Measurements from ENCODE around the gene IGFBP5. TPM values are rescaled to one million over a fixed set of nuclear protein-coding genes. Genes with fewer than 3 reads are reported as not detected.
A peak's percentile ranks its signal among the peaks of the same experiment; 100 is the strongest.

Gene IGFBP5
- total RNA-seq, 3 donors from 2014 or later = 161 to 1,107 (median 177) TPM

GRCh38 chr2:216685327-216685875 lies 9.9 kb downstream of the IGFBP5 start:
- H3K27me3 ChIP-seq = no peaks in the 10 kb centered on the region
- TF ChIP-seq POLR2AphosphoS5 (IDR thresholded peaks at IDR 0.05) (no peak), POLR2A (IDR thresholded peaks at IDR 0.05) (no peak), CTCF (IDR thresholded peaks at IDR 0.05) (no peak)
- DNase-seq (ENCODE audit: low spot score in 2 of 2) = no peak
- H3K27ac ChIP-seq = peak overlapping the region in 1 of 2 donors; percentile 25
- intact Hi-C loops (cut with DNase I; ENCODE audit: low total_unique reads) = no loop called here
- no peaks in the 10 kb centered on the region for H3K9me3 ChIP-seq
- peaks cover 0 to 6% of the 10 kb centered on the region in 2 donors for H3K4me1 ChIP-seq
- no peak overlapping the region for H3K4me3 ChIP-seq
- H3K36me3 ChIP-seq = no peaks in the 10 kb centered on the region

GRCh38 chr2:216683846-216684245 lies 11.5 kb downstream of the IGFBP5 start:
- Histone ChIP-seq H3K27ac (peak overlapping the region; percentile 66 to 79), H3K36me3 (no peaks in the 10 kb centered on the region), H3K4me1 (peaks cover 0 to 6% of the 10 kb centered on the region in 2 donors), H3K9me3 (no peaks in the 10 kb centered on the region), H3K27me3 (no peaks in the 10 kb centered on the region), H3K4me3 (no peak overlapping the region)
- intact Hi-C loops (cut with DNase I; ENCODE audit: low total_unique reads) = no loop called here
- TF ChIP-seq POLR2A (IDR thresholded peaks at IDR 0.05) (no peak), POLR2AphosphoS5 (IDR thresholded peaks at IDR 0.05) (peak; percentile 94 to 100 (median 99))
- DNase-seq (ENCODE audit: low spot score in 2 of 2) = peak in 1 of 2 donors; percentile 92

GRCh38 chr2:216681683-216682082 lies 13.7 kb downstream of the IGFBP5 start:
- peak overlapping the region; percentile 60 to 66 for H3K27ac ChIP-seq
- no peaks in the 10 kb centered on the region for H3K27me3 ChIP-seq
- intact Hi-C loops (cut with DNase I; ENCODE audit: low total_unique reads) = no loop called here
- TF ChIP-seq POLR2AphosphoS5 (IDR thresholded peaks at IDR 0.05) (no peak), POLR2A (IDR thresholded peaks at IDR 0.05) (no peak), CTCF (IDR thresholded peaks at IDR 0.05) (no peak)
- H3K9me3 ChIP-seq = no peaks in the 10 kb centered on the region
- H3K4me1 ChIP-seq = peaks cover 0 to 9% of the 10 kb centered on the region in 2 donors
- DNase-seq (ENCODE audit: low spot score in 2 of 2) = no peak
- no peaks in the 10 kb centered on the region for H3K36me3 ChIP-seq
- no peak overlapping the region for H3K4me3 ChIP-seq

GRCh38 chr2:216680951-216681629 lies 14.3 kb downstream of the IGFBP5 start:
- no peak for DNase-seq (ENCODE audit: low spot score in 2 of 2)
- H3K4me3 ChIP-seq = no peak overlapping the region
- intact Hi-C loops (cut with DNase I; ENCODE audit: low total_unique reads) = no loop called here
- no peaks in the 10 kb centered on the region for H3K9me3 ChIP-seq
- TF ChIP-seq POLR2A (IDR thresholded peaks at IDR 0.05) (no peak), POLR2AphosphoS5 (IDR thresholded peaks at IDR 0.05) (no peak), CTCF (IDR thresholded peaks at IDR 0.05) (no peak)
- no peaks in the 10 kb centered on the region for H3K27me3 ChIP-seq
- no peaks in the 10 kb centered on the region for H3K36me3 ChIP-seq
- peaks cover 0 to 9% of the 10 kb centered on the region in 2 donors for H3K4me1 ChIP-seq
- H3K27ac ChIP-seq = peak overlapping the region; percentile 53 to 66

- no peak for TF ChIP-seq POLR2A (IDR thresholded peaks at IDR 0.05)
- TF ChIP-seq POLR2AphosphoS5 (IDR thresholded peaks at IDR 0.05) = no peak
- TF ChIP-seq CTCF (IDR thresholded peaks at IDR 0.05) = no peak
- Histone ChIP-seq H3K9me3 (no peaks in the 10 kb centered on the region), H3K4me1 (peaks cover 0 to 6% of the 10 kb centered on the region in 2 donors), H3K27ac (peak overlapping the region; percentile 42 to 69), H3K4me3 (no peak overlapping the region), H3K36me3 (no peaks in the 10 kb centered on the region), H3K27me3 (no peaks in the 10 kb centered on the region)
- intact Hi-C loops (cut with DNase I; ENCODE audit: low total_unique reads) = no loop called here
- DNase-seq (ENCODE audit: low spot score in 2 of 2) = no peak
Measured at GRCh38 chr2:216679658-216680024, 15.7 kb downstream of the IGFBP5 start.

Measured in breast epithelium (tissue), 4 donors.